GM12878 (cell line): ENCODE data around the gene MSH5. TPM values are rescaled to one million over a fixed set of nuclear protein-coding genes. Genes with fewer than 3 reads are reported as not detected.

Experiments
- ATAC-seq: fragments of 200-7000 bp; cut with Tn5 transposase; 3 replicates; pipeline ENCODE4 v1.9.1; 2020; ENCODE audit warnings: mild to moderate bottlenecking, moderate library complexity
- BruUV-seq: library from RNA; stranded (reverse); fragments of 400-500 nt; replicated peaks from 2 replicates; lab custom pipeline; 2021; lab: Mats Ljungman, UMichigan
- CTCF ChIA-PET: fragments of 300-600 bp; sonication (Branson Sonifier 250); formaldehyde crosslinking; extraction: SDS; loops from one replicate; lab custom pipeline; 2021; ENCODE audit warnings: inconsistent platforms; lab: Yijun Ruan, JAX
- POLR2A ChIA-PET: fragments of 350-600 bp; formaldehyde crosslinking; extraction: SDS; loops from one replicate; lab custom pipeline; 2021; ENCODE audit warnings: inconsistent platforms; lab: Charles Lee
- RAD21 ChIA-PET: fragments of 300-600 bp; sonication (Branson Sonifier 250); formaldehyde crosslinking; loops from one replicate; lab custom pipeline; 2023; ENCODE audit warnings: antibody characterized with exemption; ENCODE audit not compliant: unreplicated experiment; lab: Charles Lee
- SMC1A ChIA-PET: fragments of 300-600 bp; sonication (Branson Sonifier 250); formaldehyde crosslinking; loops from one replicate; lab custom pipeline; 2023; ENCODE audit not compliant: unreplicated experiment, uncharacterized antibody; lab: Charles Lee
- DNase-seq: peaks from one replicate; pipeline ENCODE4 v3.0.0-alpha.2; 2011; ENCODE audit warnings: low read depth, low spot score
- FAIRE-seq: peaks from 3 replicates; lab custom pipeline; 2011; peaks lifted over from hg19 to GRCh38; lab: Jason Lieb, UNC
- H2AFZ ChIP-seq: 2 replicates; pipeline ENCODE4 v1.6.0; 2011; ENCODE audit warnings: low read depth, low read length, control low read depth; ENCODE audit not compliant: control insufficient read depth
- H3K27ac ChIP-seq: 2 replicates; pipeline ENCODE4 v1.5.1; 2011; ENCODE audit warnings: control low read depth; ENCODE audit not compliant: control insufficient read depth, insufficient read depth
- H3K27me3 ChIP-seq, 2 experiments: replicated peaks in 1 of 2; 2 replicates each; pipeline versions ENCODE4 v1.6.0 to v1.6.1; 2011; ENCODE audit warnings: low read length in 1 of 2; ENCODE audit not compliant: control insufficient read depth in 2 of 2, insufficient read depth in 2 of 2
- H3K36me3 ChIP-seq, 2 experiments: 2 replicates each; pipeline ENCODE4 v1.5.1; 2011; ENCODE audit warnings: low read length in 1 of 2; ENCODE audit not compliant: control insufficient read depth in 2 of 2, insufficient read depth in 2 of 2
- H3K4me1 ChIP-seq: 2 replicates; pipeline ENCODE4 v1.6.1; 2011; ENCODE audit warnings: mild to moderate bottlenecking, low read length, moderate library complexity, mixed read lengths; ENCODE audit not compliant: control insufficient read depth, insufficient read depth
- H3K4me2 ChIP-seq: 2 replicates; pipeline ENCODE4 v1.6.0; 2011; ENCODE audit warnings: control low read depth; ENCODE audit not compliant: control insufficient read depth, insufficient read depth
- H3K4me3 ChIP-seq: fragments of 200-600 bp; sonication (generic); 2 replicates; pipeline ENCODE4 v1.5.1; 2016
- H3K79me2 ChIP-seq: 2 replicates; pipeline ENCODE4 v1.6.0; 2011; ENCODE audit warnings: low read length; ENCODE audit not compliant: control insufficient read depth, insufficient read depth
- H3K9ac ChIP-seq: 2 replicates; pipeline ENCODE4 v1.8.0; 2011; ENCODE audit warnings: low read length, control low read depth, mixed read lengths; ENCODE audit not compliant: control insufficient read depth, insufficient read depth
- H3K9me3 ChIP-seq: replicated peaks from 3 replicates; pipeline ENCODE4 v1.5.1; 2011; ENCODE audit warnings: mild to moderate bottlenecking, low read length; ENCODE audit not compliant: control insufficient read depth, insufficient read depth
- H4K20me1 ChIP-seq: 2 replicates; pipeline ENCODE4 v1.6.0; 2011; ENCODE audit not compliant: control insufficient read depth, insufficient read depth
- ATF3 ChIP-seq: IDR thresholded peaks from 2 replicates; pipeline ENCODE4 v1.6.1; 2011; ENCODE audit warnings: low read depth, mild to moderate bottlenecking, low read length, moderate library complexity, borderline replicate concordance; ENCODE audit errors: extremely low read depth
- CHD2 ChIP-seq: IDR thresholded peaks from 2 replicates; pipeline ENCODE4 v1.6.1; 2011; ENCODE audit warnings: low read depth, low read length, improper control_type of control experiment, borderline replicate concordance
- NFIC ChIP-seq: IDR thresholded peaks from 2 replicates; pipeline ENCODE4 v1.6.1; 2012; ENCODE audit warnings: low read depth, mild to moderate bottlenecking, inconsistent platforms, low read length, moderate library complexity
- RFX5 ChIP-seq: IDR thresholded peaks from 2 replicates; pipeline ENCODE4 v1.6.1; 2011; ENCODE audit warnings: low read depth, low read length, improper control_type of control experiment
- SIX5 ChIP-seq: IDR thresholded peaks from 2 replicates; pipeline ENCODE4 v1.6.1; 2011; ENCODE audit warnings: mild to moderate bottlenecking, low read depth, low read length, moderate library complexity; ENCODE audit not compliant: severe bottlenecking
- TAF1 ChIP-seq: IDR thresholded peaks from 2 replicates; pipeline ENCODE4 v1.6.1; 2011; ENCODE audit warnings: mild to moderate bottlenecking, low read depth, low read length, borderline replicate concordance
- ZZZ3 ChIP-seq: IDR thresholded peaks from 2 replicates; pipeline ENCODE4 v1.6.1; 2011; ENCODE audit warnings: low read depth; ENCODE audit not compliant: control insufficient read depth, insufficient read length
- WGBS: methylation state at CpG from one replicate; pipeline ENCODE4 v1.1.6; 2016; ENCODE audit warnings: low lambda C conversion rate; ENCODE audit not compliant: insufficient replicate concordance, insufficient coverage; ENCODE audit errors: missing lambda C conversion rate; 5-methylcytosine and 5-hydroxymethylcytosine counted together
- in situ Hi-C: fragments of 300-500 bp; cut with MboI; formaldehyde crosslinking; loops from 9 replicates; pipeline ENCODE4 v1.14.3; 2018; ENCODE audit warnings: mixed read lengths
- intact Hi-C: fragments of 100-400 bp; cut with micrococcal nuclease; formaldehyde crosslinking; loops from one replicate; pipeline ENCODE4 v1.14.2; 2022; ENCODE audit not compliant: unreplicated experiment
- polyA plus RNA-seq, 11 experiments: library from polyadenylated mRNA; depleted of rRNA in 4 of 11; unstranded in 6 of 11; stranded (reverse) in 5 of 11; fragments of >200 nt; fragmentation: Nextera tagmentation in 4 of 11; fragmentation: Illumina TruSeq in 1 of 11; extraction: Ambion mirVana in 4 of 11; extraction: Trizol in 1 of 11; gene quantifications; 1 replicate in 1 of 11; 2 replicates in 10 of 11; pipeline versions ENCODE4 v1.2.1 to v1.2.3, GENCODE V29; 2011 to 2016; ENCODE audit warnings: inconsistent platforms in 2 of 11, missing spikeins in 2 of 11, low read depth in 1 of 11
- total RNA-seq, 4 experiments: library from RNA; depleted of rRNA in 3 of 4; stranded (reverse); fragments of >200 nt in 3 of 4; fragmentation: Illumina TruSeq in 1 of 4; extraction: Trizol in 1 of 4; gene quantifications; 2 replicates each; pipeline versions ENCODE4 v1.2.1 to v1.2.3, GENCODE V29; 2013 to 2021

MSH5 gene
- total and polyA plus RNA-seq, 10 of the 15 experiments (the other 5 are each of a cell fraction or from before 2014, with no cell fraction given) = 9.1 to 52.7 (median 30.0) TPM

DNA sequence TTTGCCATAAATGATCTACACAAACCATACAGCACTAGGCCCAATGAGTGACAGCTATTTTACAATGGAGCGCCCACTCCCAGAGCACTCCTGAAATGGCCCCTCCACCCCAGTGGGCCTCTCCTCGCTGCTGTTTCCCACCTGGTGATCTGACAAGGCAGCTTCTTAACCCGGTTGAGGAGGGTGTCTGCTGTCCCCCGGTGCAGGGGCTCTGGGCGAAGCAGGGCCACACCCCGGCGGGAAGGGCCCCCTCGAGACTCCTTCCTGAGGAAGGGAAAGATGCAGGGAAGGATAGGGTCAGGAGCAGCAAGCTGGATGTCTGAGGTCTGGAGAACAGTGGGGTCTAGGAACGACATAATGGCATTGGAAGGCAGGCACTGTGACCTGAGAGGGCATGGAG, 46.9 kb upstream of the MSH5 start:
- POLR2A ChIA-PET = interaction anchor here (1.1 to 2.2 kb wide), 2 partner anchors 45 to 140 kb away, joined by 5 to 11 read pairs; no protein-coding TSS in a partner anchor
- no TSS peak for BruUV-seq
- TF ChIP-seq NFIC = no peak
- TF ChIP-seq CHD2 = no peak
- no peak for TF ChIP-seq TAF1
- TF ChIP-seq ZZZ3 = no peak
- TF ChIP-seq SIX5 = no peak
- no peak for TF ChIP-seq ATF3
- no peak for TF ChIP-seq RFX5
- CTCF ChIA-PET = interaction anchor here (0.7 kb wide), 1 partner anchor 46 kb away, joined by 3 read pairs; no protein-coding TSS in a partner anchor
- no peak overlapping the region for H3K4me3 ChIP-seq
- DNase-seq (no peak), FAIRE-seq (no peak), ATAC-seq (no peak)
- no peak overlapping the region for H3K4me2 ChIP-seq
- H3K9ac ChIP-seq = no peak overlapping the region
- H2AFZ ChIP-seq = no peak overlapping the region
- in situ Hi-C loops (no loop called here), intact Hi-C loops (no loop called here)
- peaks cover 17 to 35% of the 10 kb centered on the region in 2 experiments for H3K36me3 ChIP-seq
- H3K4me1 ChIP-seq = no peaks in the 10 kb centered on the region
- H3K27me3 ChIP-seq = no peaks in the 10 kb centered on the region
- 90% methylated on average over 9 of the region's 9 CpGs for WGBS
- RAD21 ChIA-PET = no interaction called here
- H3K27ac ChIP-seq = no peak overlapping the region
- no peaks in the 10 kb centered on the region for H3K9me3 ChIP-seq
- H3K79me2 ChIP-seq = no peaks in the 10 kb centered on the region
- SMC1A ChIA-PET = no interaction called here
- H4K20me1 ChIP-seq = no peaks in the 10 kb centered on the region
